Frontal cortex (tissue), 4 donors: ENCODE data around the gene CUBN. TPM values are rescaled to one million over a fixed set of nuclear protein-coding genes. Genes with fewer than 3 reads are reported as not detected.

ENCODE experiments used
- DNase-seq, 2 donors: peaks; one replicate each; pipeline ENCODE4 v3.0.0; 2012; ENCODE audit warnings: low spot score in 2 of 2
- FAIRE-seq: peaks from 2 replicates; lab custom pipeline; 2012; peaks lifted over from hg19 to GRCh38; lab: Jason Lieb, UNC
- total RNA-seq: library from RNA; depleted of rRNA; stranded (reverse); fragments of >200 nt; gene quantifications from one replicate; pipeline ENCODE4 v1.2.3, GENCODE V29; 2014
- donor health status: control.
- donor health status: control.
- donor health status: control.

CUBN gene
- total RNA-seq, 1 donor from 2014 or later = 1.2 TPM

DNA sequence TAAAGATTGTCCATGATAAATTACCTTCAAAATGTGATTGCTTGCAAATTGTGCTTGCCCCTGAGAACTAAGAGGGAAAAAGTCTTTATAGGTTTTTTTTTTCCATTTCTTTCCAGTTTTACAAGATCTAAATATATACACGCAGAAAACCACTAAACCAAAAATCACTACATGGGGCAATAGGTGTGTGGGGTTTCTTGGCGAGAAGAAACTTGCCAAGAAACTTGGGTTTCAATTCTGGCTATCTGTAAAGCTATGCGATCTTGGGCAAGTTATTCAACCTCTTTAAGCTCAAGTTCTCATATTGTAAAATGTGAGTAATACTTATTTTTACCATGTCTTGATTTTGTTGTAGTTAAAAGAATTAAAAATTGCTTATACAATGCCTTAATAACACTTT lies 17.0 kb downstream of the CUBN start:
- DNase-seq (no peak), FAIRE-seq (no peak)

DNA sequence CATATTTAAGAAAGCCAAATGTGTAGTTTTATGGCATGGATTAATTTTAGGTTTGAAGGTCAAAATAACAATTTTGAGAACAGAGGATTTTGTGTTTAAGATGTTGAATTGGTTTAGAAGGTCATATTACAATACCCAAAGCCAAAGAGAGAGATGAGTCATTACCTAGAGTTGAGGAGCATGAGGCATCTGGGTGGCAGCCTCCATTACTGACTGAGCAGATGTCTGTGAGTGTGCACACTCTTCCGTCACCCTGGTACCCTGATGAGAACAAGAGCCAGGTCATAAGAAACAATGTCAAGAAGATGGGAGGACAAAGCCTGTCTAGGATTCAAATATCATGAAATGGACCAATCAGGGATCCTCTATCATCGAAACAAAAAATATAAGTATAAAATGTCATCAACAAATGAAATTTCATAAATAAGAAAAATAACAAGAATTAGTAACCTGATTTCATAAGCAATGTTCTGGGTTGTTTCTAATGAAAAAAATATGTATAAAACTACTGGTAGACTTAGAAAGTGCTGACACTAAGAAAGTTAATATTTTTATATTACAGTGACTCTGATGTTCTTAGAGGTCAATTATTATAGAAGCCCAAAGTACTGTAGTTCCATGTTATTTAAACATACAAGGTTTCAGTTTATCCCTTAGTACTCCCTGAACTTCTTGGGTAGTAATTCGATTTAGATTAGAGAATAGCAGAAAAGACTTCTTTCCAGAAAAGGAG lies 20.0 kb downstream of the CUBN start:
- no peak for DNase-seq

DNA sequence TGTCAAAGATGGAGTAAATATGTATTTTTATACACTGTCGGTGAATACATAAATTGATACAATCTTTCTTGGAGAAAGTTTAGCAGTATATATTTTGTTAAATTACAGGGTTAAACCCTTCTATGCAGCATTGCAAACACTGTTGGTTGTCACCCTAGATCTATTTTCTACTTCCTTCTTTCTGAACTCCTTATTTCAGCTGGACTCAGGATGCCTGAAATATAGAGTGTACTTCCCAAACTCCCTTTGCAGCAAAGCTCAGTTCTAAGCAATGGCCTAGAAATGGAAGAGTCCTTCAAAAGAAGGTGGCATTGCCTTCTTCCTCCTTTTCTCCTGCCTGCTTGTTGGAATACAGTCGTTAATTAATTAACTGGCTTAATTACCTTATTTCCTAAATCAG lies 20.6 kb downstream of the CUBN start:
- no peak for DNase-seq
- no peak for FAIRE-seq

More for the DNA sequence above, 20.0 kb downstream of the CUBN start:
- FAIRE-seq = no peak

DNA sequence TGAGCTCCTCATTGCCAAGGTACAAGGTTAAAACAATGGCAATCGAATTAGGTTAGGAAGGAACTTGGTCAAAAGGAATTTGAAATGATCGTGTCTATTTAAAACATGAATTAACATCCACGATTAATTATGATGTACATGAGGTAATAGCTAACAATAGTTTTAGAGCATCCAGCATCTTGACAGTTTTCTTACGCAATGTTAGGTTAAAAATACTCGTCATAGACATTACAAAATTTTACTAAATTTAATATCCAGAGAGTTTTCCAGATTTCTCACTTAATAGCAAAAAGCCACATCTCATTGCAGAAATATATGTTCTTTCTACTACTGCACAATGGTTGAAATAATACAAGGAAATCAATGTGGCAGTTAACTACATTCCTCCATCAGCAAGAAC lies 22.6 kb downstream of the CUBN start:
- FAIRE-seq (no peak), DNase-seq (no peak)

DNA sequence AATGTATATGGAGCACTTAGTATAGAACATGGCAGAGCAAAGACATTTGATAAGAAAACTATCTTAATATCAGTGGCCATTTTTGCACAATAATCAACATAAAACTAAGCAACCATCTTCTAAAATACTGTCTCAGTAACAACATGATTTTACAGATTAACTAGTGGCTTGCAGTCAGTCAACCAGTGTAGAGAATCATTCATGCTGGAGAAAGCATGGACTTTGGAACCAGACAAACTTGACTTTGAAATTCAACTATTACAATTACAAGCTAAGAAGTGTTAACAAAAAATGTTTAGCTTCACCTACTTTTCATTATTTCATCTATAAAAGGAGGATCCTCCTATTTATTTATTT lies 27.7 kb downstream of the CUBN start:
- FAIRE-seq (no peak), DNase-seq (no peak)

DNA sequence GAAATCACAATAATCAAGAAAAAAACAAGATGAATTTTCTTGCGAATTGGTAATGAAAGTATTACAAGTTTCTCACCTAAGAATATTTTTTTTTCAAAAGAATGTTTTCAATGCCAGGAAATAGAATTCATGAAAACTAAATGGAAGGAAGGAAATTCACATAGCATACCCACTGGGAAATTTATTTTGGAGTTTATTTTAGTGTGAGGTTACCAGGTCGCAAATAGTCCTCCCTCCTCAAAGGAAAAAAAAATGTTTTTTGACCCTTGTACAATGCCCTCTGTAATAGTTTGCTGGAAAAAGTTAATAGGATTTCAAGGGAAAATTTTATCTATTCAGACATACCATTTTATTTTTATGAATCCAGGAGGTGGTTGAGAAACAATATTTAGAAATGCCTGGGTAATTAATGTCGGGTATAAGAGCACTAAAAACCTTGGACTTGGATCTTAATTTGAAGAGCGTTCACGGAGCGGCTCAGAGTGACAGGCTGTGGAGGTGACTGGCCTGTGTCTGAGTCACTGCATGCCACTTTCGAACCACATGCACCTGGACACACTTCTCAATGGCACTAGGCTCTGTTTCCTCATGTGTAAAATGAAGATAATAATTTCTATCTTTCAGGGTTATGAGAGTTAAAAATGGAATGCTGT lies 28.2 kb downstream of the CUBN start:
- FAIRE-seq (no peak), DNase-seq (no peak)

DNA sequence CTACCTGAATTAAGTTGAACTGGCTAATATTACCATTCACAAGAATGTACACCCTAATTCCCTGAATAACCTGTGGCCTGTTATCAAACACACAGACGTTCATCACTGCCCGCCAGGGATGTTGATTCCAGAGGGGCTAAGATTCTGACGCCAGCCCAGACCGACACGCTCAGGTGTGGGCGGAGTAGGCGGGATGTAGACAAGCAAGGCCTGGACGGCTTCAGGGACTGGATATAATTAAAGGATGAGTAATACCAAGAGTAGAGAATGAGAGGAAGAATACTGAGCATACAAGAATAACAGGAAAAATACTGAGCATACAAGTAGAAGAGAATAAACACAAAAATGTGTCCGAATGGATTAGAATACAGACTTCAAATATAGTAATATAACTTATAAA lies 29.0 kb downstream of the CUBN start:
- FAIRE-seq (no peak), DNase-seq (no peak)

DNA sequence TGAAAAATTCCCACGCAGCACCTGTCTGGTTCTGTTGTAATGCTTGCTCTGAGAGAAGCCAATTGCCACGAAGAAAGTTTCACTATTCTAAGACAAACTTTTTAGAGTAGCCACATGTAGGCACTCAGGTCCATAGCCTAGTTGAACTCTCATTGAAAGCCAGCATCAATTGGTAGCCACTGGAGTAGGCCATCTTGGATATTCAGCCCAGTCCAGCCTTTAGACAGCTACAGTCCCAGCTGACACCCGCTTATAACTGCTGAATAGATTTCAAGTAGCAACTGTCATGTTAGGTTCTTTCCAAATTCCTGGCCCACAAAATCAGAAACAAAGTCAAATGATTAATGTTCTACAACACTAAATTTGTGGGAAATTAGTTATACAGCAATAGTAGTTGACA lies 31.6 kb downstream of the CUBN start:
- FAIRE-seq = no peak
- no peak for DNase-seq

DNA sequence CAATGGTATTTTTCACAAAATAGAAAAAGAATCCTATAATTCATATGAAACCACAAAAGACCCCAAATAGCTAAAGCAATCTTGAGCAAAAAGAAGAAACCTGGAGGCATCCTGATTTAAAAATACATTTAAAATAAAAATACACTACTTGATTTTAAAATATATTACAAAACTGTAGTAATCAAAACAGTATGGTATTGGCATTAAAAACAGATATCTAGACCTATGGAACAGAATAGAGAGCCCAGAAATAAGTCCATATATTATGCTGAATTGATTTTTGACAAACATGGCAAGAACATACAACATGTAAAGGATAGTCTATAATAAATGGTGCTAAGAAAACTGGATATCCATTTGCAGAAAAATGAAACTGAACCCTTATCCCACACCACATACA lies 34.8 kb downstream of the CUBN start:
- DNase-seq = no peak

DNA sequence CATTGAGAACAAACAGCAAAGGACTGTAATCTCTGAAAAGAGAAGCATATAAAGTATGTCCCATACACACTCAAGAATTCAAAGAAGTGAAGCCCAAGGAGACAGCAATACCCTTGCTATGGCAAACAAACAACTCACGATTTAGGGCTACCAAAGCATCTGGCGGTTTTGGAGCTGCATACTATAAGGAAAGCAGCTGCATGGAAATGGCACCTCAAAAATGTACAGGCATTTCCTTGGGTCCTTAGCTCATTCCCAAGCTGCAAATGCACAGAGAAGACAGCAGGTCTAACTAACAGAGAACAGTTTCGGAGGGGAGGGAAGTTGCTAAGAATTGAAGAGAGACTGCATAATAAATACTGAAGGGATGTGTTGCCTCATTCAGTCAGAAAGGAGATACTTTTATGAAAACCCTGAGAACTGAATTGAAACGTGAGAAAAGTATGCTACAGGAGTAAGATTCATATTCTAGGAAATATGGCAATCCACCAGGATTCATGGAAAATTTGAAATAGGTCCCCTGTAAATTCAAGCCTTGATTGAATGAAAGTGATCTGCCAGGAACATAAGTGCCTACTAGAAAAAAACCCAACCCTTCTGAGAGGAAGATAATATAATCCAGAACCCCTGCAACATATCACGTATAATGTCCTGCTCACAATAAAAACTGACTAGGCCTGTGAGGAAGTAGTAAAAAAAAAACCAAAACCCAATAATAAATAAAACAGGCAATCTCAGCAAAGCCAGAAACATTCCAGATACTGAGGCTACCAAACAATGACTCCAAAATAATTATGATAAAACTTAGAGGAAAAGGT lies 36.4 kb downstream of the CUBN start:
- DNase-seq (no peak), FAIRE-seq (no peak)

More for the DNA sequence above, 34.8 kb downstream of the CUBN start:
- no peak for FAIRE-seq

DNA sequence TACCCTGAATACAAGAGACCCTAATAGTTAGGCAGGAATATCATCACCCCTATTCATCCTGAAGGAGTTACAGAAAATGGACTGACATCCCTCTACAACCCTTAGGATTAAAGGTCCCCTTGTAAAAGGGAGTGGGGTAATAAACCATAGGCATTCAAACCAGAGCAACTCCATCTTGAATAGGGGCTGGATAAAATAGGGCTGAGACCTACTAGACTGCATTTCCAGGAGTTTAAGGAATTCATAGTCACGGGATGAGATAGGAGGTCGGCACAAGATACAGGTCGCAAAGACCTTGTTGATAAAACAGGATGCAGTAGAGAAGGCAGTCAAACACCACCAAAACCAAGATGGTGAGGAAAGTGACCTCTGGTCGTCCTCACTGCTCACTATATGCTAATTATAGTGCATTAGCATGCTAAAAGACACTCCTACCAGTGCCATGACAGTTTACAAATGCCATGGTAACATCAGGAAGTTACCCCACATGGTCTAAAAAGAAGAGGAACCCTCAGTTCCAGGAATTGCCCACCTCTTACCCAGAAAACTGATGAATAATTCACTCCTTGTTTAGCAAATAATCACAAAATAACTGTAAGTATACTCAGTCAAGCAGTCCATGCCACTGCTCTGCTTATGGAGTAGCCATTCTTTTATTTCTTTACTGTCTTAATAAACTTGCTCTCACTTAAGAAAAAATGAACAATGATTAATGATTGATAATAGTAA lies 37.2 kb downstream of the CUBN start:
- no peak for FAIRE-seq

DNA sequence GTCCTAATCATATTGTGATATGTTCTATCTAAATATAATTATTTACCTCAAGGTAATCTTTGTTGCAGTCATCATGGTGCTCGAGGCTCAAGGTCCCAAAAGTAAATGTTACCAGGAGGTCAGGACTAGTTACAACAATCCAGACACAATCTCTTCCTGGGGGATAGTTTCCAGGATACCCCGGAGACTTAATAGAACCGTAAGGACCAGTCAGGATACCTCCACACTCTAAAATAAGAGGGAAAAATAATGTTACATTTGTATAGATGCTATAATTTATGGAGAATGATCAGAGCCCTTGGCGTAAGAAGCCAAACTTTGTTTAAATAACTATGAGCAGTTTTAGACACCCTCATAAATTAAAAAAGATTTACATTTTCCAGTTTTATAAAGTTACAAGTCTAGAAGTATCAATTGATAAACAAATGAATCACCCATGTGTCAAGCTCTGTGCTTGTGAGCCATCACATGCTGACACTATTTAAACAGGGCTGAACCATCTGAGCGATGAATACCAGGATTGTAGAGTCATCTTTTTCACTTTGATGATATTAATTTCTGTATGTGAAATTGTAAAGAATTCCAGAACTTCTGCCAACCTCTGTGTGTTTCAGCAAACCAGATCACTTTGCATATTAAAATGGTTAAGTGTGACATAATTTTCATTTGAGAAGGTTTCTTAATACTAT lies 41.3 kb downstream of the CUBN start:
- no peak for FAIRE-seq
- DNase-seq = no peak

More for the DNA sequence above, 37.2 kb downstream of the CUBN start:
- no peak for DNase-seq

DNA sequence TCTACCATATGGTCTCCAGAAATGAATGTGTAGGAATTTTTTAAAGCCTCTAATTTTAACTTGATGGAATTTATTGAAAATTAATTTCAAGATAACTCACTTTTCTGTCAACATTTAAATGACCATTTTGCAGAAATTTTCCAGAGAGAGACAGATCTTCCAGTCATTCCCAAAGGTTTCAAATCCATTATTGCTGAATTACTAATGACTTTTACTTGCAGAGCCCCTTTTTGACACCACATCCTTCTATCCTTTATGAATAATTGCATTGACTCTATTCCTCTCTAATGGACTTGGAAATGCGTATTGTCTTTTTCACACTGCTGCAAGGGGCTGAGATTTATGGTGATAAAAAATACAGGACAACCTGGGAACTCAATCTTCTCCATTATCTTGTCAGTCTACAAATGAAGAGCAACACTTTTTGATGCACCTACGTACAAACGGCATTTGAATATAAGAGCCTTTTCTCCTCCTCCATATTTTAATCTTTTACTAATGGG lies 42.7 kb downstream of the CUBN start:
- FAIRE-seq (no peak), DNase-seq (no peak)

DNA sequence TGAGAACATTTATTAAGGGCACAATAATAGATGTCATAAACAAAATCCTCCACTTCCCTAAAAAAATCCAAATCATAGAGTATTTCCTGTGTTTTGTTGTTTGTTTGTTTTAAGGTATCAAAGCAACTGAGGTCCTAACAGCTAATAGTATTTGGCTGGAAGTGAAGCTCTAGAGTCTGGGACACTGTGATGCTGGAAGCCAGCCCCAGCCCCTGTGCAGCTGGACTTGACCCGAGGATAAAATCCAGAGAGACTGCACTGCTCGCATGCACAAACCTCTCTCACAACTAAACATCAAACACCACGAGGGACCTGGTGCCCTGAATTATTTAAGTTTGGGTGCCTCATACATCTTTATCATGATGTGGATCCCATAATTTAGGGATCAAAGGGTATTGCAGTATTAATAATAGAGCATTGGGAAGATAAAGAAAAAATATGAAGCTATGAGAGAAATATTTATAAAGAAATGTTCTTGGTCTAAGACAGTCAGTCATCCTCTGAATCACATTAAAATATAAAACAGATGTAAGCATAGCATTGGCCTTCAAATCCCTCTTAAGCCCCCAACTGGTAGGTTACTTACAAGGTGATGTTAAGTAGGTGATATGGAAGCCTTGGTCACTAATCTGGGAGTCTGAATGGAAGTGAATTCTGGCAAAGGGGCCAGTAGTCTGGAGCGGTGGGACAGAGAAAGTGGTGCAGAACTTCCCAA lies 44.4 kb downstream of the CUBN start:
- FAIRE-seq (no peak), DNase-seq (no peak)

DNA sequence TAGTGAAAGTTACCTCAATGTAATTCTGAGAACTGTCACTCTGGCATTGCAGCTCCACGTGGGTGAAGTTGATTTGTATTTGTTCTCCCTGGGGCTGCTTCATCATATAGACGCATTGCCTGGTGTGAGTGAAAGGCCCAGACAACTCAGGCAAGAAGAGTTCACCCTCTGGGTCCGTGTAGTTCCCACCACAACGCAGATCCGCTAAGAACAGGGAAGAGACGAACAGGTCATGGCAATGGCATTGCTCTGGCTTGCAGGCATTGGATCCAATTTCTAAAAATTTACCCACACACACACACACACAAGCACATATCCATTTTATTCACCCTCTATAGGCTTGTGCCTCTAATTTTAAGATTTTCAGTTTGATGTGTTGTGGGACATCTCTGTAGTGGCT lies 45.4 kb downstream of the CUBN start:
- FAIRE-seq = no peak
- no peak for DNase-seq

DNA sequence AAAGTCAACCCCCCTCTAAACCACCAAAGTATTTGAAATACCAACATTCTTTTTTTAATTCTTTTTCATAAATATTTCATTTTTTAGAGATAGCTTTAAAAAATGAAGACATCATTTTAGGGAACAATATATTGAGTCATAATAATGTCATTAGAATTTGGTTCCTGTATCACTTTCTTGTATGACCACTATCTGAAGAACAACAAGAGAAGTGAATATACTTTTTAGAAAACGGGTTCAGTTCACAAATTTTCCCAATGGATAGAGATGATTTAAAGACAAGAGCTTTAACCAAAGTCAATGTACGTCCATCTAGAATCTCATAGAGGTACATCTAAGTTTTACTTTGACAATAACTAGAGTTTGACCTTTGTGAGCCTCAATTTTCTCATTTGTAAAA lies 48.2 kb downstream of the CUBN start:
- DNase-seq = no peak
- no peak for FAIRE-seq

DNA sequence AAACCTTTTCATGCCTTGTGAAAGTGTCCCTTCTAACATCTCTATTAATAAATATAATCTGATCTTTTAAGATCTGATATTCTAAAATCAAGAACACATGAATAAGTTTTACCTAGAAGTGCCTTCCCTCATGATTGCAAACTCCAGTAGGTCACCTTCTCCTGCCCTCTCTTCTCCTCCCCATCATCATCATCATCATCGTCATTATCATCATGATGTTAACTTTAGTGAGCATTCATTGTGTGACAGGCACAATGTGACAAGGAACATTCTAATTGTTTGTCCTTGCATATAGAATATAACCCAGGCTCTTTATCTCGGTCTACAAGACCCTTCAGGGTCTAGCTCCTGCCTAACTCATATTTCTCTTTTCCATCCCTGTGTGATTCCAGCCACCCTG lies 51.7 kb downstream of the CUBN start:
- DNase-seq (no peak), FAIRE-seq (no peak)

DNA sequence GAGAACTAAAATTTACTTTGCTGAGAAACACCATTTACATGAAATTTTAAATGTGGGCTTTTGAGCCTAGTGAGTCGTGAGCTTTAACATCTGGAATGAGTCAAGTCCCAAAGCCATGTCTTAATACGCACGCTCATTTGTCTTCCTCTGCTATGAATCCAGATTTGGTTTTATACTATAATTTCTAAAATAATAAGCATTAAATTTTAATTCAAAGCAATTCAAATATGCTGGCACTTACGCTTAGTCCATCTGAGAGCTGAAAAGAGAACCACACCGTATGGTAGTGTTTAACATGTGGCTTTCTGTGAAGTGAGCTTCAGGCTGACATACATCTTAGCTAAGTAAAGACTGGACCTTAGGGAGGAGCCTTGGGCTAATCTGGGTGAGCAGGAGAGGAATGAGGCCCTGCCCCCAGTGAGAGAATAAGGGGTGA lies 52.2 kb downstream of the CUBN start:
- FAIRE-seq (no peak), DNase-seq (no peak)
